HUDEP-2 (cell line): ENCODE results near the gene RCSD1.

Experiments
- DNase-seq, 76 experiments: peaks; one replicate each; lab custom pipeline; 2025; ENCODE audit not compliant: unreplicated experiment in 76 of 76; lab: John Stamatoyannopoulos, UW

Gene RCSD1

GRCh38 chr1:167683226-167683625 lies 53.2 kb downstream of the RCSD1 start:
- DNase-seq, result no peak

- DNase-seq, result no peak
These were observed 53.8 kb downstream of the RCSD1 start for GRCh38 chr1:167683641-167684502.

- DNase-seq, result no peak
These were observed 55.8 kb downstream of the RCSD1 start for GRCh38 chr1:167685844-167686243.

- peak in 64 of 76 experiments; percentile 4 to 80 (median 54) for DNase-seq
These were observed 58.0 kb downstream of the RCSD1 start for GRCh38 chr1:167687919-167688519.

- no peak for DNase-seq
These were observed 59.5 kb downstream of the RCSD1 start for GRCh38 chr1:167689567-167689920.

- no peak for DNase-seq
These were observed 60.0 kb downstream of the RCSD1 start for GRCh38 chr1:167690053-167690452.

- DNase-seq, result no peak
These were observed 63.5 kb downstream of the RCSD1 start for GRCh38 chr1:167693425-167694045.

GRCh38 chr1:167694691-167695090 lies 64.7 kb downstream of the RCSD1 start:
- no peak for DNase-seq

GRCh38 chr1:167695147-167695546 lies 65.1 kb downstream of the RCSD1 start:
- DNase-seq, result no peak

- no peak for DNase-seq
These were observed 65.9 kb downstream of the RCSD1 start for GRCh38 chr1:167695756-167696561.

GRCh38 chr1:167697667-167698141 lies 67.7 kb downstream of the RCSD1 start:
- DNase-seq, result no peak

GRCh38 chr1:167698313-167698712 lies 68.3 kb downstream of the RCSD1 start:
- no peak for DNase-seq

- DNase-seq, result no peak
These were observed 71.5 kb downstream of the RCSD1 start for GRCh38 chr1:167701510-167701909.

GRCh38 chr1:167703557-167703956 lies 73.5 kb downstream of the RCSD1 start:
- no peak for DNase-seq

- no peak for DNase-seq
These were observed 74.7 kb downstream of the RCSD1 start for GRCh38 chr1:167704715-167705114.

GRCh38 chr1:167705250-167705649 lies 75.2 kb downstream of the RCSD1 start:
- no peak for DNase-seq

- DNase-seq, result no peak
These were observed 76.3 kb downstream of the RCSD1 start for GRCh38 chr1:167706363-167706762.

GRCh38 chr1:167706931-167707877 lies 77.2 kb downstream of the RCSD1 start:
- DNase-seq, result no peak

- no peak for DNase-seq
These were observed 77.9 kb downstream of the RCSD1 start for GRCh38 chr1:167707942-167708341.

GRCh38 chr1:167708940-167709389 lies 78.9 kb downstream of the RCSD1 start:
- no peak for DNase-seq
